Tibial artery (tissue), 4 donors: ENCODE data around the gene GPN1.

Experiments
- DNase-seq, 2 donors: peaks; one replicate each; pipeline ENCODE4 v3.0.0-alpha.2; 2019
- H3K27ac ChIP-seq, 2 donors: fragments of 200-600 bp; sonication (generic) in 1 of 2; 1 replicate in 1 of 2; 2 replicates in 1 of 2; pipeline ENCODE4 v1.5.1; 2018 to 2019; ENCODE audit warnings: mild to moderate bottlenecking in 1 of 2
- H3K27me3 ChIP-seq, 2 donors: fragments of 200-600 bp; sonication (generic) in 1 of 2; one replicate each; pipeline versions ENCODE4 v1.5.1 to v1.6.0; 2016 to 2019
- H3K36me3 ChIP-seq, 3 donors: fragments of 200-600 bp; sonication (generic) in 2 of 3; one replicate each; pipeline ENCODE4 v1.5.1; 2016 to 2019; ENCODE audit warnings: mild to moderate bottlenecking in 2 of 3
- H3K4me1 ChIP-seq, 4 donors: fragments of 200-600 bp; sonication (generic) in 2 of 4; 1 replicate in 3 of 4; 2 replicates in 1 of 4; pipeline ENCODE4 v1.5.1; 2016 to 2019
- H3K4me3 ChIP-seq, 2 donors: fragments of 200-600 bp; sonication (generic) in 1 of 2; 1 replicate in 1 of 2; 2 replicates in 1 of 2; pipeline ENCODE4 v1.5.1; 2018 to 2019; ENCODE audit warnings: mild to moderate bottlenecking in 2 of 2
- H3K9me3 ChIP-seq, 3 donors: fragments of 200-600 bp; sonication (generic) in 1 of 3; one replicate each; pipeline ENCODE4 v1.5.1; 2016 to 2019
- intact Hi-C: fragments of 100-400 bp; cut with DNase I; formaldehyde crosslinking; loops from one replicate; pipeline ENCODE4 v1.15.0; 2023; ENCODE audit warnings: low total_unique reads
- TF ChIP-seq, protein P1 (sequence below), 2 experiments: fragments of 200-600 bp in 1 of 2; fragments of 450-650 bp in 1 of 2; IDR thresholded peaks; one replicate each; pipeline ENCODE4 v1.5.1; 2017 to 2019; ENCODE audit warnings: antibody characterized with exemption in 2 of 2, mild to moderate bottlenecking in 1 of 2, moderate library complexity in 1 of 2

The GPN1 gene

DNA sequence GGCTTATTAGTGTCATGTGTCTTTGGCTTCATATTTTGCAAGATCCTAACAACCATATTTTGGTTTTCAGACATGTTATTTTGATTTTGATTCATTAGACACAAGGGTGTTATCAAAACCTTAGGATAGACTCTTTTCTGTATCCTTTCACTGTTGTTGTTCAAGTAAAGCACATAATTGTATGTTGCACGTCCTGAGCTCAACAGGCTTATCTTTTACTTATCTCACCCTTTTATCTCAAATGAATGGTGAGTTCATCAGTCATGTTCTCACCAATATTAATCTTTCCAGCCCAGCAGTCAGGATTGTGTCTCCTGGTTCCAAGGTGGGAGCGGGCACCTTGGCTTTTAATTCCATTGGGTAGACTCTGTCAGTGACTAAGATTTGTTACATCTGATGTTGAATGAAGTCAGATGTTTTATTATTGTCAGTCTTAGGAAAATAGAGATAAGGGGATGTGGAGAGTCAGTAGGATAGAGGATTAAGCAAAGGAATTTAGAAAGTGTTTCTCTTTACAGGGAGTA lies 11.9 kb downstream of the GPN1 start:
- no peak overlapping the region for H3K27ac ChIP-seq
- H3K9me3 ChIP-seq: no peaks in the 10 kb centered on the region
- peaks cover 75 to 92% (median 83%) of the 10 kb centered on the region in 3 donors for H3K36me3 ChIP-seq
- TF ChIP-seq, protein P1, sequence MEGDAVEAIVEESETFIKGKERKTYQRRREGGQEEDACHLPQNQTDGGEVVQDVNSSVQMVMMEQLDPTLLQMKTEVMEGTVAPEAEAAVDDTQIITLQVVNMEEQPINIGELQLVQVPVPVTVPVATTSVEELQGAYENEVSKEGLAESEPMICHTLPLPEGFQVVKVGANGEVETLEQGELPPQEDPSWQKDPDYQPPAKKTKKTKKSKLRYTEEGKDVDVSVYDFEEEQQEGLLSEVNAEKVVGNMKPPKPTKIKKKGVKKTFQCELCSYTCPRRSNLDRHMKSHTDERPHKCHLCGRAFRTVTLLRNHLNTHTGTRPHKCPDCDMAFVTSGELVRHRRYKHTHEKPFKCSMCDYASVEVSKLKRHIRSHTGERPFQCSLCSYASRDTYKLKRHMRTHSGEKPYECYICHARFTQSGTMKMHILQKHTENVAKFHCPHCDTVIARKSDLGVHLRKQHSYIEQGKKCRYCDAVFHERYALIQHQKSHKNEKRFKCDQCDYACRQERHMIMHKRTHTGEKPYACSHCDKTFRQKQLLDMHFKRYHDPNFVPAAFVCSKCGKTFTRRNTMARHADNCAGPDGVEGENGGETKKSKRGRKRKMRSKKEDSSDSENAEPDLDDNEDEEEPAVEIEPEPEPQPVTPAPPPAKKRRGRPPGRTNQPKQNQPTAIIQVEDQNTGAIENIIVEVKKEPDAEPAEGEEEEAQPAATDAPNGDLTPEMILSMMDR (IDR thresholded peaks at IDR 0.05): no peak
- no peak for DNase-seq
- H3K27me3 ChIP-seq: no peaks in the 10 kb centered on the region
- intact Hi-C loops: no loop called here
- no peaks in the 10 kb centered on the region for H3K4me1 ChIP-seq
- no peak overlapping the region for H3K4me3 ChIP-seq

DNA sequence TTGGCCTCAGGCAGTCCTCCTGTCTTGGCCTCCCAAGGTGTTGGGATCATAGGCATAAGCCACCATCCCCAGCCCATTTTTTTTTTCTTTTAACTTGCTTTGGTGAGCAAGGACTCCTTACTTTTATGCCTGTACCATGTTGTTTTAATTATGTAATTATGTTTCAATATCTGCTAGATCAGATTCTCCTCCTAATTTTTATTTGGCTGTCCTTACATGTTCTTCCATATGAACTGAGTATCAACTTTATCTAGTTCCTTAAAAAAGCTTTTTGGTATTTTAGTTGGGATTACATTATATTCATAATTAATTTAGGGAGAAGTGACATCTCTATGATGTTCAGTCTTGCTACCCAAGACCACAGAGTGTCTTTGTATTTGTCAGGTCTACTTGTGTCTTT lies 16.3 kb downstream of the GPN1 start:
- TF ChIP-seq, protein P1 (IDR thresholded peaks at IDR 0.05): no peak
- Histone ChIP-seq H3K36me3 (peaks cover 72 to 92% (median 85%) of the 10 kb centered on the region in 3 donors), H3K27ac (no peak overlapping the region), H3K9me3 (no peaks in the 10 kb centered on the region), H3K27me3 (no peaks in the 10 kb centered on the region), H3K4me3 (no peak overlapping the region), H3K4me1 (no peaks in the 10 kb centered on the region)
- intact Hi-C loops: no loop called here
- no peak for DNase-seq

DNA sequence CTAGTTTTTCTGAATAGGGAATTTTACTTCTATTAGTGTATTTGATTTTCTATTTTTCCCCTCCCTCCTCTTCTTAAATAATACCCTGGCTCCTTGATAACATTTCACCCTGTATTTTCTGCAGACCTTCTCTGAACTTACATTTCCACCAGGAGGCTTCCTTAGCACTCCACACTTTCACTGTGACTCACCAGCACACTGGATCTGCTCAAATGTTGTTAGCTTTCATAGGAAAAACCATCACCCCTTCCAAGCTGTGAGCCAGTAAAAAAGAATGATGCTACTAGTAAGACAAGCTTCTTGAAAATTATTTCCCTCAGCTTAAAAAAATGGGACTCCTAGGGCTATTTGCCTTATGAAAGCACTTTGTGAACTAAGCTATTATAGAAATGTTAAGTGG lies 18.4 kb downstream of the GPN1 start:
- intact Hi-C loops: no loop called here
- H3K27me3 ChIP-seq: no peaks in the 10 kb centered on the region
- TF ChIP-seq, protein P1 (IDR thresholded peaks at IDR 0.05): no peak
- H3K9me3 ChIP-seq: no peaks in the 10 kb centered on the region
- H3K27ac ChIP-seq: no peak overlapping the region
- H3K4me1 ChIP-seq: no peaks in the 10 kb centered on the region
- DNase-seq: no peak
- H3K36me3 ChIP-seq: peaks cover 64 to 92% (median 87%) of the 10 kb centered on the region in 3 donors
- H3K4me3 ChIP-seq: no peak overlapping the region

DNA sequence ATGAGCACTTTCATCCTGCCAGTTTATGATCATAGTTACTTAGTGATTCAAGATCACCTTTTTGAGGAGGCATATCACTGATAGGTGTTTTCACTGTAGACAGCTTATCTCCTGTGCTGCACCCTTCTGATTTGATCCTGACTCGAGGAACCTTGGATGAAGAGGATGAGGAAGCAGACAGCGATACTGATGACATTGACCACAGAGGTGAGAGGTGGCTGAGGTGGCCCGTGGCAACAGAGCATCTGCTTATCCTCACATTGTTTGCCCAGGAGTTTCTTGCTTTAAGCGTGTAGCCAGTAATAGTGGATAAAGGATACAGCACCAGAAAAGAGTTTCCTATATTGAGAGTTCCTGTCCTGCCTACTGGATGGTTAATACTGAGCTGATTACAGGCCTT lies 18.9 kb downstream of the GPN1 start:
- intact Hi-C loops: no loop called here
- Histone ChIP-seq H3K9me3 (no peaks in the 10 kb centered on the region), H3K27ac (no peak overlapping the region), H3K4me1 (no peaks in the 10 kb centered on the region), H3K36me3 (peaks cover 64 to 92% (median 88%) of the 10 kb centered on the region in 3 donors), H3K27me3 (no peaks in the 10 kb centered on the region), H3K4me3 (no peak overlapping the region)
- DNase-seq: no peak
- TF ChIP-seq, protein P1 (IDR thresholded peaks at IDR 0.05): no peak

DNA sequence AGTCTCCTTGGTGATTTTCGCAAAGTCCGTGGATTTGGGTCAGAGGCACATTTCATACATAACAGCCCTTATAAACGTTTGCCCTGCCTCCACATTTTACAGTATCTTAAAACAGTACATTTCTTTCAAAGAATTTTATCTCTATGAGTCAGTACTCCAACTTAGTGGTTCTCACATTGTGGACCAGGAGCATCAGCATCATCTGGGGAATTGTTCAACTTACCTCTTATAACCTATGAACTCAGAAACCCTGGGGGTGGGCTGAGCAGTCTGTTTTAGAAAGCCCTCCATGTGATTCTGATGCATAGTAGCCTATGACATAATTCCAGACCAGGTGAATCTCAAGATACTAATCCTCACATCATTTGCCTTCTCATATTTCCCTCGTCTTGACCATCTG lies 22.2 kb downstream of the GPN1 start:
- intact Hi-C loops: no loop called here
- Histone ChIP-seq H3K36me3 (peaks cover 75 to 100% (median 98%) of the 10 kb centered on the region in 3 donors), H3K4me3 (no peak overlapping the region), H3K4me1 (no peaks in the 10 kb centered on the region), H3K9me3 (no peaks in the 10 kb centered on the region), H3K27me3 (no peaks in the 10 kb centered on the region), H3K27ac (no peak overlapping the region)
- no peak for DNase-seq
- TF ChIP-seq, protein P1 (IDR thresholded peaks at IDR 0.05): no peak

DNA sequence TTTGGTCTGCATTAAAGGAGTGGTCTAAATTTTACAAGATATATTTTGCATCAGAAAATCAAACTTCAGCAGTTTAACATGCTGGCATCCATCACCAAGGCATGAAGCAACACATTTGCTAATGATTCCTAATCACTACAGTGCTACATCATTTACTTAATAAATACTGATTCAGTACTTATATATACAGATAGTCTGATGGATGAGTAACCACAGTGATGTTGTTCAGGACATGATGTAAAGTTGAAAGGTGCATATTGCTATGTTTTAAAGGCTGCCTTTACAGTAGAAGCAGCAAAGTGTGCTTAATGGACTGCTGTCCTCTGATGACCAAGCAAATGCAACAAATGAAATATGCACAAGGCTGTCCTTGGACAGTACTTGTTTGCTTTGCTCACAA lies 23.5 kb downstream of the GPN1 start:
- Histone ChIP-seq H3K27ac (no peak overlapping the region), H3K36me3 (peaks cover 80 to 100% (median 98%) of the 10 kb centered on the region in 3 donors), H3K4me1 (no peaks in the 10 kb centered on the region), H3K9me3 (no peaks in the 10 kb centered on the region), H3K4me3 (no peak overlapping the region), H3K27me3 (no peaks in the 10 kb centered on the region)
- TF ChIP-seq, protein P1 (IDR thresholded peaks at IDR 0.05): no peak
- no peak for DNase-seq
- intact Hi-C loops: no loop called here
